Stomach (tissue), 9 donors: ENCODE measurements around the gene PDE4D. TPM values are rescaled to one million over a fixed set of nuclear protein-coding genes. Genes with fewer than 3 reads are reported as not detected.

Experiments used
- DNase-seq, 2 donors: peaks; one replicate each; pipeline versions ENCODE4 v3.0.0 to v3.0.0-alpha.2; 2013 to 2019
- H3K27ac ChIP-seq, 5 donors: fragments of 200-600 bp in 4 of 5; sonication (generic) in 4 of 5; one replicate each; pipeline ENCODE4 v1.5.1; 2013 to 2019; ENCODE audit warnings: mild to moderate bottlenecking in 1 of 5, moderate library complexity in 1 of 5
- H3K27me3 ChIP-seq, 3 donors: fragments of 200-600 bp; sonication (generic); one replicate each; pipeline ENCODE4 v1.5.1; 2017 to 2019; ENCODE audit warnings: mixed run types in 1 of 3
- H3K36me3 ChIP-seq, 4 donors: fragments of 200-600 bp; sonication (generic); 1 replicate in 3 of 4; 2 replicates in 1 of 4; pipeline ENCODE4 v1.5.1; 2016 to 2019
- H3K4me1 ChIP-seq, 4 donors: fragments of 200-600 bp; sonication (generic); one replicate each; pipeline ENCODE4 v1.5.1; 2016 to 2019
- H3K4me3 ChIP-seq, 4 donors: fragments of 200-600 bp; sonication (generic) in 3 of 4; one replicate each; pipeline ENCODE4 v1.5.1; 2016 to 2019; ENCODE audit warnings: mild to moderate bottlenecking in 1 of 4
- H3K9me3 ChIP-seq, 4 donors: fragments of 200-600 bp; sonication (generic); one replicate each; pipeline ENCODE4 v1.5.1; 2016 to 2019
- EP300 ChIP-seq: sonication (generic); formaldehyde crosslinking; IDR thresholded peaks from one replicate; pipeline ENCODE4 v1.6.1; 2017; ENCODE audit warnings: antibody characterized with exemption
- POLR2A ChIP-seq, 4 donors: fragments of 450-650 bp; IDR thresholded peaks; one replicate each; pipeline ENCODE4 v1.6.1; 2016; ENCODE audit warnings: antibody characterized with exemption in 4 of 4, control low read depth in 2 of 4, mild to moderate bottlenecking in 1 of 4, moderate library complexity in 1 of 4
- POLR2AphosphoS5 ChIP-seq, 3 donors: sonication (generic); formaldehyde crosslinking; IDR thresholded peaks; one replicate each; pipeline ENCODE4 v1.6.1; 2016; ENCODE audit warnings: antibody characterized with exemption in 3 of 3
- WGBS, 5 donors: extraction: QIAGEN DNeasy Blood & Tissue Kit in 3 of 5; methylation state at CpG; one replicate each; pipeline versions ENCODE4 v1.1.5 to v1.1.7; 2013 to 2018; 5-methylcytosine and 5-hydroxymethylcytosine counted together
- intact Hi-C: fragments of 100-400 bp; cut with DNase I; formaldehyde crosslinking; loops from one replicate; pipeline ENCODE4 v1.15.1; 2023; ENCODE audit warnings: low total_unique reads
- polyA plus RNA-seq, 3 donors: library from polyadenylated mRNA; stranded (reverse); fragments of 200-250 nt; gene quantifications; one replicate each; pipeline ENCODE4 v1.2.3, GENCODE V29; 2013
- total RNA-seq, 5 donors: library from RNA; depleted of rRNA; stranded (reverse); fragments of >200 nt; gene quantifications; one replicate each; pipeline versions ENCODE4 v1.1.0 to v1.2.3, GENCODE V29; 2014 to 2016
- TF ChIP-seq, protein P1 (sequence below), 7 experiments: fragments of 450-650 bp in 4 of 7; fragments of 200-600 bp in 3 of 7; sonication (generic) in 3 of 7; IDR thresholded peaks; one replicate each; pipeline ENCODE4 v1.5.1; 2016 to 2019; ENCODE audit warnings: antibody characterized with exemption in 7 of 7, control low read depth in 2 of 7, mild to moderate bottlenecking in 1 of 7
- donor health status: healthy with polysubstance abuse.
- donor health status: Bipolar disorder and iron deficiency.
- donor health status: healthy.

PDE4D gene
- total and polyA plus RNA-seq, 8 donors: 3.1 to 147 (median 97.3) TPM

DNA sequence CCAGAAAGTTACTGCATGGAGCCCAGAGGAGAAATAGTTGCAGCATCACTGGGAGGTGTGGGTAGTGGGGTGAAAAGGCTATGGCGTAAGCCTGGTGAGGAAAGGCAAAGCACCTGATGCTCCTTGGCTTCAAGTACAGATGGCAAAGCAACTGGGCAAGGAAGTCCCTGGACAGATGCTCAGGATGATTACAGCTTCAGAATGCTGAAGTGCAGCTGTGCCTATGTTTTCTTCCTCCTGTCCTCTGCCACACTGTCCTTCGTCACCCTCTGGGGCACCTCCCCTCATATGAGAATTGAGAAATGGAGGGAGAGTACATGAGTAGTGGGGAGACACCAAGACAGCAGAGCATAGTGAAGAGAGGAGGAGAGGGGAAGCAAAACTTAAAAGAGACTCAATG is 328.0 kb downstream of the PDE4D start:
- 78 to 94% (median 88%) methylated on average over 2 of the region's 2 CpGs for WGBS, 5 donors

DNA sequence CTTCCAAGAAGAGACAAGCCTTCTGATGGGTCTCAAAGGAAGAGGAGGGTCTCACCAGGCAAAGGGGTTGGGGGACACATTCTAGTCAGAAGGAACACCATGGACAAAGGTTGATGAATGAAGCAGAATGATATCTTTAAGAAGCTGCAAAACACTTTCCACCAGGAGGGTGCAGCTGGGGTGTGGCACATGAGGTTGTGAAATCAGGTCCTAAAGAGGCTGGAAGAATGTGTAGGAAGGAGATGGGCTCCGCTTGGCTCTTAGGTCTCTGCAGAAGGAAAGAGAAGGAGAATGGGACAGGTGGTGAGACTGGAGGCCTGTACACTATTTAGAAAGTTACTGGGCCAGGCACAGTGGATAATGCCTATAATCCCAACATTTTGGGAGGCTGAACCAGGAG is 328.6 kb downstream of the PDE4D start:
- intact Hi-C loops: no loop called here
- TF ChIP-seq POLR2AphosphoS5 (IDR thresholded peaks at IDR 0.05) (no peak), POLR2A (IDR thresholded peaks at IDR 0.05) (no peak), EP300 (no peak)
- TF ChIP-seq, protein P1, sequence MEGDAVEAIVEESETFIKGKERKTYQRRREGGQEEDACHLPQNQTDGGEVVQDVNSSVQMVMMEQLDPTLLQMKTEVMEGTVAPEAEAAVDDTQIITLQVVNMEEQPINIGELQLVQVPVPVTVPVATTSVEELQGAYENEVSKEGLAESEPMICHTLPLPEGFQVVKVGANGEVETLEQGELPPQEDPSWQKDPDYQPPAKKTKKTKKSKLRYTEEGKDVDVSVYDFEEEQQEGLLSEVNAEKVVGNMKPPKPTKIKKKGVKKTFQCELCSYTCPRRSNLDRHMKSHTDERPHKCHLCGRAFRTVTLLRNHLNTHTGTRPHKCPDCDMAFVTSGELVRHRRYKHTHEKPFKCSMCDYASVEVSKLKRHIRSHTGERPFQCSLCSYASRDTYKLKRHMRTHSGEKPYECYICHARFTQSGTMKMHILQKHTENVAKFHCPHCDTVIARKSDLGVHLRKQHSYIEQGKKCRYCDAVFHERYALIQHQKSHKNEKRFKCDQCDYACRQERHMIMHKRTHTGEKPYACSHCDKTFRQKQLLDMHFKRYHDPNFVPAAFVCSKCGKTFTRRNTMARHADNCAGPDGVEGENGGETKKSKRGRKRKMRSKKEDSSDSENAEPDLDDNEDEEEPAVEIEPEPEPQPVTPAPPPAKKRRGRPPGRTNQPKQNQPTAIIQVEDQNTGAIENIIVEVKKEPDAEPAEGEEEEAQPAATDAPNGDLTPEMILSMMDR (IDR thresholded peaks at IDR 0.05): no peak
- Histone ChIP-seq H3K4me3 (no peak overlapping the region), H3K36me3 (no peaks in the 10 kb centered on the region), H3K4me1 (peaks cover 0 to 14% (median 9%) of the 10 kb centered on the region in 4 donors), H3K27ac (no peak overlapping the region), H3K27me3 (no peaks in the 10 kb centered on the region), H3K9me3 (no peaks in the 10 kb centered on the region)
- WGBS, 5 donors: 92 to 100% (median 96%) methylated on average over 1 of the region's 1 CpG
- DNase-seq: no peak

More for the DNA sequence above, 328.0 kb downstream of the PDE4D start:
- no peaks in the 10 kb centered on the region for H3K36me3 ChIP-seq
- H3K9me3 ChIP-seq: no peaks in the 10 kb centered on the region
- intact Hi-C loops: no loop called here
- no peaks in the 10 kb centered on the region for H3K27me3 ChIP-seq
- no peak overlapping the region for H3K4me3 ChIP-seq
- peaks cover 0 to 14% (median 8%) of the 10 kb centered on the region in 4 donors for H3K4me1 ChIP-seq
- no peak for DNase-seq
- TF ChIP-seq POLR2A (IDR thresholded peaks at IDR 0.05): no peak
- TF ChIP-seq POLR2AphosphoS5 (IDR thresholded peaks at IDR 0.05): no peak
- no peak for TF ChIP-seq EP300
- TF ChIP-seq, protein P1 (IDR thresholded peaks at IDR 0.05): no peak
- no peak overlapping the region for H3K27ac ChIP-seq

DNA sequence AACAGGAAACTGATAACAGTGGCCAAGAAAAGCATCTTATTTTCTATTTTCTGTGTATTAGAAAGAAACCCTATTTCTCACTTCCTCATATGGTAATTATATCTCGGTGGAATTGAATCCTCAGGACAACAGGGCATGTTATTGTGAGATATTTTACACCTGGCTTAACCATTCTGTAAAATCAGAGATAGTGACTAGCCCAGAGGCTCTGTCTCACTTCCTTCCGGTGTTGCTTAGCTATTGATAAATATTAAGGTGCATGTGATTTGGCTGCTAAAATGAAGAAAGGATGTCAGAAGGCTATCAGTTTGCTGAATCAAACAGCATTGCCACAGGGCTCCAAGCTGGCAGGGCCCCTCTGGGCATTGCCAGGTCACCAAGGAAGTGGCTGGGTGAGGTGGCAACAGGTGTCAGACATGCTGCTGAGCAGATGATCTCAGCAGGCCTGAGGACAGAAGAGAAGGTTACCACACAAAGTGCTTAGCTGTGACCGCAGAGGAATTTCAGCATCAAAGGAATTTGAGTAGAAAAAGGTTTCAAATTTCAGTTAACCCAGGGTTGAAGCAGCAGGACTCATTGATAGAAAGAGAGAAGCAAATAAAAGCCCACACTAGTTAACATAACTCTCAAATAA is 330.7 kb downstream of the PDE4D start:
- no peak overlapping the region for H3K4me3 ChIP-seq
- no peaks in the 10 kb centered on the region for H3K9me3 ChIP-seq
- intact Hi-C loops: no loop called here
- TF ChIP-seq POLR2A (IDR thresholded peaks at IDR 0.05): no peak
- peak in 1 of 3 donors; percentile 23 for TF ChIP-seq POLR2AphosphoS5 (IDR thresholded peaks at IDR 0.05)
- TF ChIP-seq, protein P1 (IDR thresholded peaks at IDR 0.05): no peak
- WGBS, 5 donors: 13 to 25% (median 17%) methylated on average over 3 of the region's 3 CpGs
- H3K36me3 ChIP-seq: no peaks in the 10 kb centered on the region
- H3K4me1 ChIP-seq: peaks cover 0 to 14% (median 9%) of the 10 kb centered on the region in 4 donors
- no peaks in the 10 kb centered on the region for H3K27me3 ChIP-seq
- DNase-seq: peak; percentile 42 to 57
- H3K27ac ChIP-seq: peak overlapping the region in 1 of 5 donors; percentile 31

DNA sequence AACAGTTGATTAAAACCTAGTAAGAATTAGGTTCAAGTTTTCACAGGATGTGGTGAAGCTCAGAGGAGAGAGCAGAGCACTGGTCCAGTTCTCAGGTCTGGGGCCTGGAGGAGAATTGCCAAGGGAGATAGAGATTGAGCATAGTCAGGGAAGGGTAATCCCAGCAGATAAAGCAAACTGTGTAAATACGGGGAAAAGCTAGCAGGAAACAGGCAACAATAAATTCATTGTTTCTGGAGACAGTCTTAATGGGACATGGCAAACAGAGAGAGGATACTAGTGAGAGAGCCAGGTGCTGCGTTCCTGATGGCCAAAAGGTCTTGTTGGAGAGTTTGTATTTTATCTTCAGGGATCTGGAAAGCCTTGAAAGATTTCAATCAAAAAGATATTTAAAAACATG is 333.0 kb downstream of the PDE4D start:
- Histone ChIP-seq H3K27ac (no peak overlapping the region), H3K36me3 (no peaks in the 10 kb centered on the region)

More for the DNA sequence above, 333.0 kb downstream of the PDE4D start:
- WGBS, 5 donors: 47 to 68% (median 56%) methylated on average over 2 of the region's 2 CpGs
- H3K4me1 ChIP-seq: peaks cover 0 to 14% (median 9%) of the 10 kb centered on the region in 4 donors
- no peak overlapping the region for H3K4me3 ChIP-seq
- DNase-seq: no peak
- H3K9me3 ChIP-seq: no peaks in the 10 kb centered on the region
- H3K27me3 ChIP-seq: no peaks in the 10 kb centered on the region
- TF ChIP-seq POLR2AphosphoS5 (IDR thresholded peaks at IDR 0.05) (no peak), EP300 (no peak), POLR2A (IDR thresholded peaks at IDR 0.05) (no peak)
- TF ChIP-seq, protein P1 (IDR thresholded peaks at IDR 0.05): no peak
- intact Hi-C loops: no loop called here
